Measurements from ENCODE around the gene PKP4. TPM values are rescaled to one million over a fixed set of nuclear protein-coding genes. Genes with fewer than 3 reads are reported as not detected.

The PKP4 gene
- total RNA-seq, 1 experiment from 2014 or later = 67.7 TPM

- ChIA-PET CTCF (no interaction called here), POLR2A (ENCODE audit: low non-redundant PET) (no interaction called here)
- DNase-seq (ENCODE audit: low spot score) = no peak
- Histone ChIP-seq H3K4me1 (ENCODE audit: insufficient read depth, low read length, poor library complexity, severe bottlenecking) (no peaks in the 10 kb centered on the region), H3K9me3 (ENCODE audit: low read depth, low read length, poor library complexity, severe bottlenecking) (no peaks in the 10 kb centered on the region), H3K27ac (ENCODE audit: low read depth, low read length, poor library complexity, severe bottlenecking) (no peak overlapping the region), H3K4me3 (ENCODE audit: low read depth, low read length, poor library complexity, severe bottlenecking) (no peak overlapping the region), H3K36me3 (ENCODE audit: insufficient read depth, low read length, poor library complexity, severe bottlenecking) (no peaks in the 10 kb centered on the region), H3K27me3 (replicated peaks; ENCODE audit: insufficient read depth, low read depth, low read length, poor library complexity) (no peaks in the 10 kb centered on the region)
- no peak for TF ChIP-seq EZH2 (IDR thresholded peaks at IDR 0.05; ENCODE audit: borderline replicate concordance, low read depth, low read length, poor library complexity, severe bottlenecking)
- intact Hi-C loops (cut with micrococcal nuclease; ENCODE audit: unreplicated experiment) = no loop called here
- BruUV-seq (replicated peaks) = no TSS peak
Measured at GRCh38 chr2:158645299-158645698, 188.5 kb downstream of the PKP4 start.

- no peak overlapping the region for H3K27ac ChIP-seq (ENCODE audit: low read depth, low read length, poor library complexity, severe bottlenecking)
- no peaks in the 10 kb centered on the region for H3K4me1 ChIP-seq (ENCODE audit: insufficient read depth, low read length, poor library complexity, severe bottlenecking)
- ChIA-PET POLR2A (ENCODE audit: low non-redundant PET) (interaction anchor here (0.8 kb wide), 1 partner anchor 28 kb away, joined by 3 read pairs; no protein-coding TSS in a partner anchor), CTCF (no interaction called here)
- no peak overlapping the region for H3K4me3 ChIP-seq (ENCODE audit: low read depth, low read length, poor library complexity, severe bottlenecking)
- H3K27me3 ChIP-seq (replicated peaks; ENCODE audit: insufficient read depth, low read depth, low read length, poor library complexity) = no peaks in the 10 kb centered on the region
- no peak for DNase-seq (ENCODE audit: low spot score)
- intact Hi-C loops (cut with micrococcal nuclease; ENCODE audit: unreplicated experiment) = no loop called here
- no peaks in the 10 kb centered on the region for H3K9me3 ChIP-seq (ENCODE audit: low read depth, low read length, poor library complexity, severe bottlenecking)
- TF ChIP-seq EZH2 (IDR thresholded peaks at IDR 0.05; ENCODE audit: borderline replicate concordance, low read depth, low read length, poor library complexity, severe bottlenecking) = no peak
- TF ChIP-seq, protein P1, sequence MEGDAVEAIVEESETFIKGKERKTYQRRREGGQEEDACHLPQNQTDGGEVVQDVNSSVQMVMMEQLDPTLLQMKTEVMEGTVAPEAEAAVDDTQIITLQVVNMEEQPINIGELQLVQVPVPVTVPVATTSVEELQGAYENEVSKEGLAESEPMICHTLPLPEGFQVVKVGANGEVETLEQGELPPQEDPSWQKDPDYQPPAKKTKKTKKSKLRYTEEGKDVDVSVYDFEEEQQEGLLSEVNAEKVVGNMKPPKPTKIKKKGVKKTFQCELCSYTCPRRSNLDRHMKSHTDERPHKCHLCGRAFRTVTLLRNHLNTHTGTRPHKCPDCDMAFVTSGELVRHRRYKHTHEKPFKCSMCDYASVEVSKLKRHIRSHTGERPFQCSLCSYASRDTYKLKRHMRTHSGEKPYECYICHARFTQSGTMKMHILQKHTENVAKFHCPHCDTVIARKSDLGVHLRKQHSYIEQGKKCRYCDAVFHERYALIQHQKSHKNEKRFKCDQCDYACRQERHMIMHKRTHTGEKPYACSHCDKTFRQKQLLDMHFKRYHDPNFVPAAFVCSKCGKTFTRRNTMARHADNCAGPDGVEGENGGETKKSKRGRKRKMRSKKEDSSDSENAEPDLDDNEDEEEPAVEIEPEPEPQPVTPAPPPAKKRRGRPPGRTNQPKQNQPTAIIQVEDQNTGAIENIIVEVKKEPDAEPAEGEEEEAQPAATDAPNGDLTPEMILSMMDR (conservative IDR thresholded peaks at IDR 0.05; ENCODE audit: low read depth, low read length) = no peak
- BruUV-seq (replicated peaks) = no TSS peak
- H3K36me3 ChIP-seq (ENCODE audit: insufficient read depth, low read length, poor library complexity, severe bottlenecking) = no peaks in the 10 kb centered on the region
Measured at GRCh38 chr2:158647436-158648231, 190.9 kb downstream of the PKP4 start.

DNA sequence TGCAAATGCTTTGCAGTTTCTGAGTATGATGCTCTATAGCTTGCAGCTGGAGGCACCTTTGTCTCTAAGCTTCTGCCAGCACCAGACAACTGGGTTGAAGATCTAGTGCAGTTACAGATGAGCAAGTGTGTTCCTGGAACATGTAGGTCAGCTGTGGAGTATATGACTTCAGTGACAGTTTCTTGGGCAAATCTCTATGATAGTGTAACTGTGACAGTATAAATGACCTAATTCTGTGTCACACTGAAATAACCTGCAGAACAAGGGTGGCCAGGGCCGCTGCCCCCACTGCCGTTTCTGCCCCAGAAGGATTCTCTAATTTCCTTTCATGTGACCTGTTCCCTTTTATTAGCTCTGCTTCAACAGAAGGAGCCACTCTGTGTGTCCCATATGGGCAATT lies 193.1 kb downstream of the PKP4 start:
- intact Hi-C loops (cut with micrococcal nuclease; ENCODE audit: unreplicated experiment) = no loop called here
- ChIA-PET CTCF (no interaction called here), POLR2A (ENCODE audit: low non-redundant PET) (no interaction called here)
- no peak overlapping the region for H3K27ac ChIP-seq (ENCODE audit: low read depth, low read length, poor library complexity, severe bottlenecking)
- no peaks in the 10 kb centered on the region for H3K4me1 ChIP-seq (ENCODE audit: insufficient read depth, low read length, poor library complexity, severe bottlenecking)
- TF ChIP-seq EZH2 (IDR thresholded peaks at IDR 0.05; ENCODE audit: borderline replicate concordance, low read depth, low read length, poor library complexity, severe bottlenecking) = no peak
- TF ChIP-seq, protein P1 (conservative IDR thresholded peaks at IDR 0.05; ENCODE audit: low read depth, low read length) = no peak
- BruUV-seq (replicated peaks) = no TSS peak
- no peak for DNase-seq (ENCODE audit: low spot score)
- H3K9me3 ChIP-seq (ENCODE audit: low read depth, low read length, poor library complexity, severe bottlenecking) = no peaks in the 10 kb centered on the region
- no peaks in the 10 kb centered on the region for H3K27me3 ChIP-seq (replicated peaks; ENCODE audit: insufficient read depth, low read depth, low read length, poor library complexity)
- no peaks in the 10 kb centered on the region for H3K36me3 ChIP-seq (ENCODE audit: insufficient read depth, low read length, poor library complexity, severe bottlenecking)
- H3K4me3 ChIP-seq (ENCODE audit: low read depth, low read length, poor library complexity, severe bottlenecking) = no peak overlapping the region

Data from A673 (cell line).